GM19035 (cell line): ENCODE data around the gene KCNH5.
"Not testable (repeated sequence)": the region's sequence is repeated elsewhere in the genome, so short reads cannot be mapped to it uniquely, and the experiment has no call there.

Source experiments
- ATAC-seq: cut with Tn5 transposase; IDR thresholded peaks from one replicate; pipeline ENCODE4 v1.9.1; 2021; ENCODE audit not compliant: unreplicated experiment

KCNH5 gene

GRCh38 chr14:62759796-62760195 lies 285.5 kb downstream of the KCNH5 start:
- ATAC-seq = no peak

GRCh38 chr14:62746881-62747280 lies 298.4 kb downstream of the KCNH5 start:
- ATAC-seq = not testable (repeated sequence)

DNA sequence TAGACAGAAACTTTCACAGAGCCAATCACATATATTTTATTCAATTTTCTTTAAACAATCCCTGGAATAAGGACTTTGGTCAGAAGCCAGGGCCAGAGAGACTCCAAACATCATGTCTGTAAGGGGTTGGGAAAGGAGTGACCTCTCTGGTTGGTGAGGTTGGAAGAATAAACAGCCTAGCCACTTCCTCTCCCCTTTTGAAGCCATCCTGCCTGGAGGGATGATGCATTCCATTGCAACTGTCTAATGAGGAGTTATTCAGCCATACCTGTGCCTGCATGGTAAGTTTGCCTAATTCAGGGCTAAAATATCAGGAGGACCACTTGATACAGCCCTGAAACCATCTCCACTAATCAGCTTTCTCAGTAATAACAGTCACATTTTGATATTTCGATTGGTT lies 299.8 kb downstream of the KCNH5 start:
- ATAC-seq = no peak

DNA sequence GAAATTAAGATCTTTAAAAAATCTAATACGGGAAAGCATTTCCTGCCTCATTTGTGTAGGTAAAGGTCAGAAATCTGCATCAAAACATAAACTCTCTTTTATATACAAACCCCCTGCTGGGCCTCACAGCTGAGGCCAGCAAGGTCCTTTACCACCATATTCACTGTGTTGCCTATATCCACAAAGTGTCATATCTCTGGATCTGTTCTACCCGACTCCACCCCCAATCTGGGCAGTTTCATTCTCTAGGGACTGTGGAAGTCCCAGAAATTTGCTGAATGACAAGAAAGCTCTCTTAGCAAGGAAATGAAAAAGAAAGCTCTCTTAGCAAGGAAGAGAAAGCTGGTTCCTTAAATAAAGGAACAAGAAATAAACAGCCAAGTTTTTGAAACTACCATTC lies 301.7 kb downstream of the KCNH5 start:
- no peak for ATAC-seq

GRCh38 chr14:62743118-62743517 lies 302.1 kb downstream of the KCNH5 start:
- ATAC-seq = no peak

- no peak for ATAC-seq
These were observed 305.6 kb downstream of the KCNH5 start for GRCh38 chr14:62739647-62740046.

- ATAC-seq = no peak
These were observed 308.9 kb downstream of the KCNH5 start for GRCh38 chr14:62736048-62737043.

GRCh38 chr14:62734831-62735230 lies 310.4 kb downstream of the KCNH5 start:
- no peak for ATAC-seq

GRCh38 chr14:62722406-62722805 lies 322.9 kb downstream of the KCNH5 start:
- ATAC-seq = no peak

DNA sequence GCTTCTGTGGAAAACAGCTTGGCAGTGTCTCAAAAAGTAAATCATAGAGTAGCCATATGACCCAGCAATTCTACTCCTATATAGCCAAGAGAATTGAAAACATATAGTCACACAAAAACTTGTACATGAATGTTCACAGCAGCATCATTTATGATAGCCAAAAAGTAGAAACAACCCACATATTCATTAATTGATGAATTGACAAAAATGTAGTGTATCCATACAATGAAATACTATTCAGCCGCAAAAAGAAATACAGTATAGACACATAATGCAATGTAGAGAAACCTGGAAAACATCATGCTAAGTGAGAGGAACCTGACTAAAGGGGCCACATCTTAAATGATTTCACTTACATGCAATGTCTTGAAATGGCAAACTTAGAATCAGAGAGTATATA lies 326.6 kb downstream of the KCNH5 start:
- no peak for ATAC-seq

GRCh38 chr14:62711351-62712023 lies 333.8 kb downstream of the KCNH5 start:
- ATAC-seq = no peak

DNA sequence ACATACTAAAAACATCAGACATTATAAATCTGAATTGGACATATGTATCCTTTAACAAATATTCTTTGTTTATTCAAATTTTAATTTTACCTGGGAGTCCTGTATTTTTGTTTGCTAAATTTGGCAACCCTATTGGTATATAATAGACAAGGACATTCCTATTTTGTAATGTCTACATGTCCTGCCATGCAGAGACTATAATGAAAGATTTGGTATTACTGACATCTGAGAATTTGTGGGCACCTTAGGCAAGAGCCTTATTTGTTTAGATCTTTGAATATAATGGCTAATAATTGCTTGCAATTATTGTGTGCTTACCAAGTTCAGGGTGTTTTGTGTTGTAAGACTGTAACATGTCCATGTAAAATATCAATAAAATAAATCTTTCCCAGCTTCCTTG lies 334.4 kb downstream of the KCNH5 start:
- ATAC-seq = no peak

DNA sequence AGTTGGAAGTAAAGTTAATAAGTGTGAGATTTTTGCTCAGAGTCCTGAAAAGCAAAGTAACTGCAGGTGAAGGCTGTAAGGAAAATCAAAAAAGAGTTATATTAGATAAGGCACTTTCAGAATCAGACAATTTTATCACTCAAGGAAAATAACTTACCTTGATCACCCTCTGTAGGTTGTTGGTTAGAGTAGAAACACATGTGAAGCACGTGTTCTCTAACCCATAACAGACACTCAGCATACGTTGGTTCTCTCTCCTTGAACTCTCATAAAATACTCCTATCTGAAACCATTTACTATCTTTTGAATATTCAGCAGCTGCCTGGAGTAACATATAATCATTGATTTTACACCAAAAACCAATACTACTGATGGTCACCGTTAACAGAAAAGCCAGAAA lies 335.5 kb downstream of the KCNH5 start:
- ATAC-seq = no peak

DNA sequence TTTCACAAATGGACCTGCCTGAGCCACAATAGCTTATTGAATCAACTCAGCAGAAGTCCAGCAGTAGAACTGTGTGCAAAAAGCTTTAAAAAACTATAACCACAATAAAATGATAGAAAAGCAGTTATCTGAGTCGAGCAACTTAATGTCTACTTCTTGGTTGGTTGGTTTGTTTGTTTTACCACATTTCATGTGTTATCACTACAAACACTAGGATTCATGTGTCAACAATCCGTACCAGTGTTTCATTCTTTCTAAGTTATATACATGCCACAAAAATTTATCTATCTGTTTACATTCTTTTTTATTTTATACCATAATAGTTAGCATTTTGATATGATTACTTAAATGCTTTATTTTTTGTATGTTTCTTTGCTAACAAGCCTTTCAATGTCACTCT lies 339.0 kb downstream of the KCNH5 start:
- ATAC-seq = no peak

DNA sequence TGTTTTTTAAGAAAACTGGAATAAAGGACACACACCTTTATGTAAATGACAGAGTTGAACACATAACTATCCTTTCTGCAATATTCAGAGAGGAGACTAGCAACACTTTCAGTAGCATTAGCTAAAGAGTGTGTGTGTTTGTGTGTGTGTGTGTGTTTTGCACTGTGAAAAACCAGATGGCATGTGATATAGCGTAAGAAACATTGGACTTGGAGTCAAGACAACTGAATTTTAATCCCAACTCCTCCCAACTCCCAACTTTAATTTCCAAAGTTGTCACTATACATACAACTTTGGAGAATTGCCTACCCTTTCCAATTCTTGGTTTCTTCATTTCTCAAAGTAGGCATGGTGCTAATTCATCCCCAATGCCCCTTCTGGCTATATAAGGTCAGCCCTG lies 347.8 kb downstream of the KCNH5 start:
- no peak for ATAC-seq

DNA sequence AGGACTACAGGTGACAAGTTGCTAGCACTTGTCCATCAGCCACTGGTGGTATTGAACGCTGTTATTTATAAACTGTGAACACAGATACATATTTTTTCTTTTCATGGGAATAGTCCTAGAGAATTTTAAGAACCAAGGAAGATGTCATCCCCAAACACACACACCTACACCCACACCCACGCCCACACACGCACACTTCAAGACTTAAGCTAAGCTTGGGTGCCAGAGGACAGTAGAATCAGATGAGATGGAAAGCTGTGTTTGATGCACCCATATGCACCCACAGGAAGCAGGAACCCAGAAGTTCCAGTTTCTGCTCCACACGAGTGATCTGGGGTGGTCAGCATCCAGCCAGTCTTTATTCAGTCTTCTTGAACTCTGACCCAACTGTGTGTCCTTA lies 348.3 kb downstream of the KCNH5 start:
- ATAC-seq = no peak

DNA sequence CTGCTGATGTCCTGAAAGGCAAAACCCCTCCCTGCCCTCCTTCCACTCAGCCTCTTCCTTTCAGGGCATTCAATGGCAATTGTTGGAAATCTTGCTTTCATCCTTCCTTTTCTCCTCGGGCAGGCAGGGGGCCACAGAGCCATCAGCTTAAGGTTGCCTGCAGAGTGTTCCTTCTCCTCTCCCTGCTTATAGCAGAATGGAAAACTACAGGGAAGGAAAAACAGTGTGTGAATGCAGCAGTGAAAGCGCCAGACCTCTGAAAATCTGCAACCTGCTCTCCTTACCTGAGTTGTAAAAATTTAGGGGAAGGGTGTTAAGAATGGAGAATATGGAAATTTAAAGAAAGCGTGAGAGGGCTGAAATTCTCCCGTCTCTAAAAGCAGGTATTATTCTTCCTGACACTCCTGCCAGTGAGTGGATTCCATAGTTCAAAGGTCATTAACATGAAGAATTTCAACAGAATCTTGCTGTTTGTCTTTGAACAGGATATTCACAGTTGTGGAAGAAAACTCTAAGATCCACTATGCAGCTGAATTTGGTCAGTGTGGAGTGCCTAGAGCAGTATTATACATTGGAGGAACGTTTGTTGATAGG lies 348.8 kb downstream of the KCNH5 start:
- ATAC-seq = no peak

GRCh38 chr14:62694075-62694474 lies 351.2 kb downstream of the KCNH5 start:
- ATAC-seq = no peak

DNA sequence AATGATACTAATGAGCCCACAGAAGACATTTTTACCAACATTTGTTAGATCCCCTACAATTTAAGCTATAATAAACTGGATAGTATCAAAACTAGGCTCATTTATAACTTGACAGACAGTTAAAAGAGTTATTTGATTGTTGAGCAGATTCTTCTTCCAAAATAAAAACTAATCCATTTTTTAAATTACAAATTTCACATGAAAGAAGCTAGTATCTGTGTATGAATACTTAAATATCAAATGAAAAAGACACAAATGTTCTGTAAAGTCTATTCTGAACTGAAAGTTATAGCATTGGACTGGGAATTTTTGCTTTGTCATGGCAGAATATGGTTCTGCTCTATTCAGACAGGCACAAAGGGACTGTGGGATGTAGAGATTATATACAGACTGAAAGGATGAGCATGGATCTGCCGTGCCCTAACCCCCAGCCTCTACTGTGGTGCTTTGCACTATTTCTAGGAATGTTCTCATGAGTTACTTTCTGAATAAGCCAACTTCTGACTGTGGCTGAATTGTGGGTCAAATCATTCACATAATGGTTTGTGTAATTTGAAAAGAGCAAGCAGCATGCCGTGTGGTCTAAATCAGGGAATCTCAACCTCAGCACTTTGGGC lies 352.7 kb downstream of the KCNH5 start:
- no peak for ATAC-seq

DNA sequence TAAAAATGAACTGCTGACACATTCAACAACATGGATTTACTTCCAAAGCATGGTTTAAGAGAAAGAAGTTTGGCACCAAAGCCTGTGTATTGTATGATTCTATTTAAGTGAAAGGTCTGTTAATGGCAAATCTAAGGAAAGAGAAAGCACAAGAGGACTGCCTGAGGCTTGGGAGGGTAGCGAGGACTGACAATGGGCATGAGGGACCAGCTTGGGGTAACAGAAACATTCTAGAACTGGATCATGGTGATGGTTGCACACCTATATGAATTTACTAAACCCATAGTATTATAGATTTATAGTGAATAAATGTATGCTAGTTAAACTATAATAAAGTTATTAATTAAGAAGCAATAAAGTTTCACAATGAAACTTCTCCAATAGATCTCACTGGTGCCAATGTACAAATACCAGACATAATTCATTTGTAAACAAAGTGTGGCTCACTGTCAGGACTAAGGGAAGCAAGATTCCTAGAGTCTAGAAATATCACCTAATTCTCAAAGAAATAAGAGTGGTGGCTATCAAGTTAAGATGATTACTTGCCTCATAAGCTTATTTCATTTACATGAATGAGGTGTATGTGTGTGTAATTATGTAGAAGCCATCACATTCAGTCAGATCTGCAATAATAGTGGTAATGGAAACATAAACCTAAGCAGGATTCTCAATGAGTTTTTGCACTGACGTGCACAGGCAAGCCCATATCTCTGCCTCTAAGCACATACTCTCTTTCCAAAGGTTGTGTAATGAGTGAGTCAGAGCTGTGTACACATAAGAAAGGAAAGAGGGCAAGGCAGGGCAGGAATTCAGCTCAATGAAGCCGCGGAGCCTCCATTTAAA lies 353.4 kb downstream of the KCNH5 start:
- ATAC-seq = no peak

DNA sequence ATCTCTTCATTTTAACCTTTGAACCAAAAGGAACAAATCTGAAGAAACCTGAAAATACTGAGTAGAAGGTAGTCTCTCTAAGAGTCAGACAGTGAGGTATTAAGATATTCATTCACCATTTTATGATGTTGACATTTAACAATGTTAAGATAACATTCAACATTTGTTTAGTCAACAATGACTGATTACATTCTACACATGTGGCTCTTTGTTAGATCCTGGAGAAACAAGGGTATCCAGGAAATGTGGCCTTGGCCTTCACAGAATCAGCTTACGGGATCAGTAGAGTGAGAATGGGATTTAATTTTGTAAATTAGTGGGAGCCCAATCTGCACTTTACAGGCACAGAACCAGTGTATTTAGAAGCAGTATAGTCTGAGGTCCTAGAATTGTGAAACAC lies 355.5 kb downstream of the KCNH5 start:
- ATAC-seq = no peak
